HG02943 (cell line): ENCODE measurements around the gene TGM6.
"Not testable (repeated sequence)": the region's sequence is repeated elsewhere in the genome, so short reads cannot be mapped to it uniquely, and the experiment has no call there.

Source experiments
- ATAC-seq: cut with Tn5 transposase; IDR thresholded peaks from one replicate; pipeline ENCODE4 v1.9.1; 2021; ENCODE audit warnings: mild to moderate bottlenecking, low read depth, moderate library complexity; ENCODE audit not compliant: unreplicated experiment

TGM6 gene

DNA sequence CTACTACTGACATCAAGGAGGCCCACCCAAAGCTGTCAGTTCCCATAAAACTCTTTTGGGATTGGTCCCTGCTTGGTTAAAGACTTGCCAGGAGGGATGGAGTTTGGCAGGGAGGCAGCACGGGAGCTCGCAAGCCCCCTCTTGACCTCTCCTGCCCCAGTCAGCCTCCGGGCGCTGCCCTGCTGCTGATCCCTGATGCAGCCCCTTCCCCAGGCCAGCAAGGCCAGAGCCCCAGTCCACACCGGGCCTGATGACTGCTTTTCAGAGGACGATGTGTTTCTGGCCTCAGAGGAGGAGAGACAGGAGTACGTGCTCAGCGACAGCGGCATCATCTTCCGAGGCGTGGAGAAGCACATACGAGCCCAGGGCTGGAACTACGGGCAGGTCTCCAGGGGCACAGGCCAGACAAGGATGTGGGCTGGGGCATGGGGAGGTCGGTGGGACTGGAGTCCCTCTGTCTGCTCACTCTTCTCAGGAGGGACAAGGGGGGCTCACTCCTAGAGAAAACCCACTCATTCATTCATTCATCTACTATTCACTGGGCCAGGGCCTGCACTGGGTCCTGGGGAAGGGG lies 15.6 kb downstream of the TGM6 start:
- ATAC-seq, result no peak

GRCh38 chr20:2397091-2397490 lies 16.4 kb downstream of the TGM6 start:
- ATAC-seq, result no peak

DNA sequence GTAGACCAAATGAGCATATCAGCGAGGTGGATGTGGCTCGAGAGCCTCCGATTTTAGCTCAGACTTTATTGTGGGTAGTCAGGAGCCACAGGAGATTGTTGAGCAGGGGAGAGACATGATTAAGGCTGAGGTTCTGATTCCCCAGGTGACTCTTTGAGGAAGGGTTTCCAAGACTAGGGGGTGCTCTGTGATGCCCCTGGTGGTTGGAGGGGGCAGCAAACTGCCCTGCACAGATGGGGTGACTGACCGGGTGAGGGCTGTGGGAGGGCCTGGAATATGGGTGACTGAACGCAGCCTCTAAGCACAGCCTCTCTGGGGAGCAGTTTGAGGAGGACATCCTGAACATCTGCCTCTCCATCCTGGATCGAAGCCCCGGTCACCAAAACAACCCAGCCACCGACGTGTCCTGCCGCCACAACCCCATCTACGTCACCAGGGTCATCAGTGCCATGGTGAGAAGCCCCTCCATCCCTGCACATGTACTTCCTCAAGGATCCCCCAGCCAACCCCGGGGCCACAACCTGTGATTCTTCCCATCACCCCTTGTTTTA lies 17.0 kb downstream of the TGM6 start:
- ATAC-seq, result no peak

DNA sequence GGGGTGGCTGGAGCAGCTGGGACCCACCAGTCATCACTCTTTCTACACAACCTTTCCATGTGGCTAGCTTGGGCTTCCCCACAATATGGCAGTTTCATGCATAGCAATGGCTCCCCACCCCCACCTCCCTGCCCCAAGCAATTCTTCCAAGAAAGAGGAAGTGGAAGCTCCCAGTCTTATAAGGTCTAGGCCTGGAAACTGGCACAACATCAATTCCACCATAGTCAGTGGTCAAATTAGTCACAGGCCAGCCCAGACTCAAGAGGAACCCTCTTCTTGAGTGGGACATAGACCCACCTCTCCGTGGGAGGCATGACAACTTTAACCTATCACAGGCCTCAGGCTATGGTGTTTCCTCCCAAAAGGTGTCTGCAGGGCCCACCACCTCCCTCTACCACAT lies 17.7 kb downstream of the TGM6 start:
- no peak for ATAC-seq

DNA sequence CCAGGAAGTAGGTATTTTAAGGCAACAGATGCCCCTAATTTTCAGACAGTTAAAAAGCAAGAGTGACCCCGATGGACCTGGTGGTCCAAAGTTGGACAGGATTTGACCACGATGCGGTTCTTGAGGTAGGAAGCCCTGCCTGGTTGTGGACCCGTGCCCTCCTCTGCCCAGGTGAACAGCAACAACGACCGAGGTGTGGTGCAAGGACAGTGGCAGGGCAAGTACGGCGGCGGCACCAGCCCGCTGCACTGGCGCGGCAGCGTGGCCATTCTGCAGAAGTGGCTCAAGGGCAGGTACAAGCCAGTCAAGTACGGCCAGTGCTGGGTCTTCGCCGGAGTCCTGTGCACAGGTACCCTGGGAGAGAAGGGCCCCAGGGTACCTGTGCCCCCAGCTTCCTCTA lies 18.7 kb downstream of the TGM6 start:
- no peak for ATAC-seq

DNA sequence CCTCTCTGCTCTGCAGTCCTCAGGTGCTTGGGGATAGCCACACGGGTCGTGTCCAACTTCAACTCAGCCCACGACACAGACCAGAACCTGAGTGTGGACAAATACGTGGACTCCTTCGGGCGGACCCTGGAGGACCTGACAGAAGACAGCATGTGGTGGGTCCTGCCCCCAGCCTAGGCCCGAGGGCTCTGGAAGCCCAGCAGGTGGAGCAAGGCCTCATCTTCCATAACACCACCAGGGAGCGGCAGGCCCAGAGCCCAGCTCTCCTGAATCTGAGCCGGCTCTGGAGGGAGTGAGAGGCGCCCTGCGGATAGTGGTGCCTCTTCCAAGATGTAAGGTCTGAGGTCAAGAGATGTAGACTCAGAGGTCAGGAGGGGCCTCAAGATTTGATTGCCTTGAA lies 19.6 kb downstream of the TGM6 start:
- ATAC-seq, result no peak

DNA sequence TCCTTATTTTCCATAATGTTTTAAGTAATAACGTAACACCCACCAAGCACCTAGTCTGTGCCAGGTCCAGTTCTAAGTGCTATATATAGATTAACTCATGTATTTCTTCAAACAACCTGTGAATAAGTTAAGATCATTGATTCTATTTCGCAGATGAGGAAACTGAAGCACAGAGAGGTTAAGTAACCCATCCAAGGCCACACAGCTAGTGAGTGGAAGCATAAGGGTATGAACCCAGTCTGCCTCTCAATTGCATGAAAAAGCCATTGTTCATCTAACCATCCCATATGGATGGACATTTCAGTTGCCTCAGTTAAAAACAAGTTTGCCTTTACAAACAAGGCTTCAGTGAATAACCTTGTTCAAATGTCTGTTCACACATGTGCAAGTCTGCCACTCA lies 20.8 kb downstream of the TGM6 start:
- no peak for ATAC-seq

GRCh38 chr20:2402271-2402980 lies 21.7 kb downstream of the TGM6 start:
- no peak for ATAC-seq

GRCh38 chr20:2403291-2404052 lies 22.8 kb downstream of the TGM6 start:
- no peak for ATAC-seq

DNA sequence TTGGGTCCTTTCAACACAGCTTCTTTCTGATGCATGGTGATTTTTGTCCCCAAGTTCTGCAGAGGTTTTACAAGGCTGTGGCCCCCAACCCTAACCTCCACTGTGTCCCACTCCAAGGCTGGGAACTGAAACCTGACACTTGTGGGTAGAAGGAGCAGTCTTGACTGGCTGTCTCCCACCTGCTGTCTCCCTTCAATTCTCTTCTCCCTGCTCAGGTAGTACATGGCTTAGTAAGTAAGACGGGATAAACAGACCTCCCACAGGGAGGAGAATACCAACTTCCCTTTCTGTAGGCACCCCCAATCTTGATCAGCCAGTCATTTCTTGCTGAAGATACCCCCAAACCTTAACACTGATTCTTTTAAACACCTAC lies 25.0 kb downstream of the TGM6 start:
- ATAC-seq, result no peak

GRCh38 chr20:2407355-2407754 lies 26.7 kb downstream of the TGM6 start:
- ATAC-seq, result not testable (repeated sequence)

GRCh38 chr20:2408111-2408510 lies 27.4 kb downstream of the TGM6 start:
- ATAC-seq, result no peak

DNA sequence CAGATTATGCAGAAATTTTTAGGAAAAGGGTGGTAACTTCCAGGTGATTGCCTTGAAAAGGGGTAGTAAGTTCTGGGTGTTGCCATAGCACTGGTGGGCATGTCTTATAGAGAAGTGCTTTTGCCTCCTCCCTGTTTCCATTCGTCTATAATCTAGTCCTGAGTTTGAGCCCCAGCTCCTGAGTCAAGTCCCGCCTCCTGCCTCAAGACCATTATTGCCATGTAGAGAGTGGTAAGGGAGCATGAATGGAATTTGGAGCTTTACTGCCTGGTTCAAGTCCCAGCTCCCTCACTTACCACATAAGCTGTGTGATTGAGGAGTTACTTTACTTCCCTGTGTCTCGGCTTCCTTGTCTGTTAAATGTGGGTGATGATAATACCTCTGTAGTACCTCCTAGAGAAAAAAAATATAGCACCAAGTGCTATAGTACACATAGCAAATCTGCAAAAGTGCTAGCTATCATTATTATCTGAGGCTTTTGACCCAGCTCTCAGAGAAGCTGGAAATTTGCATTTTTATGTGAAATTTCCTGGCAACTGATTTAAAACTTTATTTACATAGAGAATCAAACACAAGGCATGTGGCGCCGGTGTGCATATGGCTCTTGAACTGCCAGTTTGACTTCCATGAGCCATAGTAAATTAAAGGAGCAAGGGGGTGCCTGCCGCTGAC lies 36.0 kb downstream of the TGM6 start:
- ATAC-seq, result no peak

- ATAC-seq, result no peak
Measured at GRCh38 chr20:2417213-2417541, 36.5 kb downstream of the TGM6 start.

DNA sequence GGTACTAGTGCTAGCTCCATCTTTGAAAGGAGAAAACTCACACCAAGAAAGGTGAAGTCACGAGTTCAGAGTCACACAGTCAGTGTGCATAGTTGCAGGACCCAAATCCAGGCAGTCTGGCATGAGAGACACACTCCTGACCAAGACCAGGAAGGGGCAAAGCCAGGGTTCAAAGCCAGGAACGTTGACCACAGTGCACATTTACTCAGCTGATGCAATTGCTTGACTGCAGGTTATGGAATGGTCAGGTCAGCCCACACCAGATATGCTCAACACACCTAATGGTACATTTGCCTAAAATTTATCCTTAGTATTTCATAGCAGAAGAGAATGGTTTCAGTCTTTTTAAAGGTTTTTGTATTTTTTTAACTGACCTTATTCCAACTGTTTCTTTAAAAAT lies 37.7 kb downstream of the TGM6 start:
- ATAC-seq, result no peak

DNA sequence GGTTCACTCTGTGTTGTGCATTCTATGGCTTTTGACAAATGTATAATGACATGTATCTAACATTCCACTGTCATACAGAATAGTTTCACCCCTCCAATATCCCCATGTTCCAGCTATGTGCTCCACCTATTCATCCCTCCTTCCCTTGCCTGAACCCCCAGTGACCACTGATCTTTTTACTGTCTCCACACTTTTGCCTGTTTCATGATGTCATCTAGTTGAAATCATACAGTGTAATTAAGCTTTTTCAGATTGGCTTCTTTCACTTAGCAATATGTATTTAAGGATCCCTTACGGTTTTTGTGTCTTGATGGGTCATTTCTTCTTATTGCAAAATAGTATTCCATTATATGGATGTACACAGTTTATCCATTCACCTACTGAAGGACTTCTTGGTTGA lies 39.8 kb downstream of the TGM6 start:
- ATAC-seq, result no peak

DNA sequence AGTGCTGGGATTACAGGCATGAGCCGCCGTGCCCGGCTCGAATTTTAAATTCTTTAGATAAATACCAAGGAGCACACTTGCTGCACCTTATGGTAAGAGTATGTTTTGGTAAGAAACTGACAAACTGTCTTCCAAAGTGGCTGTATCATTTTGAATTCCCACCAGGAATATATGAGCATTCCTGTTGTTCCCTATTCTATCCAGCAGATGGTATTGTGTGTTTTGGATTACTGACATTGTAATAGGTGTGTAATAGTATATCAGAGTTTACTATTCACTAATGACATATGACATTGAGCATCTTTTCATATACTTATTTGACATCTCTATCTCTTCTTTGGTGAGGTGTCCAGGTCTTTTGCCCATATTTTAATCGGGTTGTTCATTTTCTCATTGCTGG lies 40.5 kb downstream of the TGM6 start:
- ATAC-seq, result no peak

DNA sequence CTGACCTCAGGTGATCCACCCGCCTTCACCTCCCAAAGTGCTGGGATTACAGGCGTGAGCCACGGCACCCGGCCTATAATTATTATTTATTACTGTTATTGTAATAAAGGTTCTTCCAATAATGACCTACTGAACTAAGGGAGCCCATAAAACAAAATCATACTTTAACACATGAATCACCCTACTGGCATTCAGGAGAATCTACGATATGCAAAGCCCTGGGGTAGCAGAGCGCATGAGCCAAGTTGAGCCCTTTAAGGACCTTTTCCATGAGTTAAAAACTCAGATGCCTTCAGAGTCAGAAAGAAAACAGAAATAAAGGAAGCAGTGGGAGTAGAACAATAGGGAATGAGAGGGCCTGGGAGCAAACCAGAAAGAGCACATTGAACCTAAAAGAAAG lies 48.4 kb downstream of the TGM6 start:
- ATAC-seq, result no peak

GRCh38 chr20:2430538-2430937 lies 49.8 kb downstream of the TGM6 start:
- no peak for ATAC-seq

- no peak for ATAC-seq
Measured at GRCh38 chr20:2431185-2431584, 50.5 kb downstream of the TGM6 start.

DNA sequence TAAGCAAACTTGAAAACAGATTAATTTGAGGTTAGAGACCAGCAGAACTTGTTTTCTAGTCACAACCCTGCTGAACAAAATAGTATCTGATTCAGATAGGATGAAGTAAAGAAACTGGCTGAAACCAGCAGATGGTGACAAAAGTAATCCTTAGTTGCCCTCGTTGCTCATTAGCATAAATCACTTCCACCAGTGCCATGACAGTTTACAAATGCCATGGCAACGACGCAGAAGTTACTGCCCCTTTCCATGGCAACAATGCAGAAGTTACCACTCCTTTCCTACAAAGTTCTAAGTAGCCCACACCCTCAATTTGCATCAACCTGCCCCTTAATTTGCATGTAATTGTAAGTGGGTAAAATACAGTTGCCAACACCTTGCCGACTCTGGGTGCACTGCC lies 66.1 kb downstream of the TGM6 start:
- no peak for ATAC-seq
